ENCODE measurements around the gene ZNF341. TPM values are rescaled to one million over a fixed set of nuclear protein-coding genes. Genes with fewer than 3 reads are reported as not detected.

ZNF341 gene
- total and polyA plus RNA-seq, 9 of the 15 experiments (the other 6 are each of a cell fraction or from before 2014, with no cell fraction given), result 0.08 to 2.6 (median 1.0) TPM

DNA sequence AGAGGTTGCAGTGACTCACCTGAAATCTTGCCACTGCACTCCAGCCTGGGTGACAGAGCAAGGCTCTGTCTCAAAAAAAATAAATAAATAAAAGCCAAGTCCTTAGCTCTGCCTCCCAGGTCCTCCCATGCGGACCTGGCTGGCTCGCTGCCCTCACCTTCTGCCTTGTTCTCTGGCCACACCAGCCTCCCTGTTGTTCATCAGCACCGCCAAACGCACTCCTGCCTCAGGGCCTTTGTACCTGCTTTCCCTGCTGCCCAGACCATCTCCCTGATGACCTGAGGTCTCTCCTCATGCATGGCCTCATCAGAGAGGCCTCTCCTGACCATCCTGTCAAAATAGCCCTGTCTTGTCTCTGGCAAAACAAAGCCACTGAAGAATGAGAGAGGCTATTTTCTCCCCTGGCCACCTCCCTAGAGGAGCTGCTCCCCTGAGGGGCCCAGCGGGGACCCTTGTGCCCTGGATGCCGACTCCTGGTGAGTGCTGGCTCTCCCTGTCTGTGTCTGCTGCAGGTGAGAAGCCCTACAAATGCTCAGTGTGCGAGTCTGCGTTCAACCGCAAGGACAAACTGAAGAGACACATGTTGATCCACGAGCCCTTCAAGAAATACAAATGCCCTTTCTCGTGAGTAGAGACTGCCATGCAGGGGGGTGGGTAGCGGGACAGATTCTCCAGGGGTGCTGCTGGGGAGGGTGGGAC is 56.7 kb downstream of the ZNF341 start:
- Histone ChIP-seq H3K36me3 (ENCODE audit: control insufficient read depth, insufficient read depth, low read length) (no peaks in the 10 kb centered on the region), H3K9me1 (ENCODE audit: control insufficient read depth, insufficient read depth, low read length) (no peaks in the 10 kb centered on the region), H3K27ac (ENCODE audit: extremely low read depth, low read depth, low read length) (no peak overlapping the region), H3K4me2 (ENCODE audit: insufficient read depth, low read length) (no peak overlapping the region), H3K4me1 (replicated peaks in 1 of 2; ENCODE audit: control insufficient read depth in 2 of 2, insufficient read depth in 2 of 2, low read length in 2 of 2) (peaks cover 4 to 19% of the 10 kb centered on the region in 2 experiments; a peak in 3 of 5 replicates), H3K9ac (ENCODE audit: insufficient read depth in 1 of 2, low read depth in 2 of 2, low read length in 2 of 2) (peak overlapping the region in 1 of 2 experiments; percentile 43; a peak in 1 of 4 replicates), H3K27me3 (ENCODE audit: control insufficient read depth in 2 of 2, insufficient read depth in 2 of 2, low read length in 2 of 2) (no peaks in the 10 kb centered on the region), H3K9me3 (replicated peaks; ENCODE audit: control insufficient read depth, insufficient read depth, low read depth, low read length) (no peaks in the 10 kb centered on the region), H2AFZ (ENCODE audit: low read depth, low read length) (no peak overlapping the region), H3K79me2 (ENCODE audit: control insufficient read depth, insufficient read depth, low read length) (no peaks in the 10 kb centered on the region), H3K4me3 (no peak overlapping the region), H4K20me1 (replicated peaks; ENCODE audit: control insufficient read depth, insufficient read depth, low read length) (no peaks in the 10 kb centered on the region)
- DNase-seq (ENCODE audit: extremely low read depth in 1 of 4, low spot score in 3 of 4) (no peak), ATAC-seq (no peak), FAIRE-seq (no peak)
- in situ Hi-C loops (cut with MboI), result no loop called here
- POLR2A ChIA-PET, result interaction anchor here (0.7 kb wide), 1 partner anchor 10 kb away, joined by 3 read pairs; no protein-coding TSS in a partner anchor
- CTCF ChIA-PET (ENCODE audit: low intra/inter-chr PET ratio), result no interaction called here
- WGBS (ENCODE audit: insufficient coverage, low coverage, missing lambda C conversion rate), result 78% methylated on average over 12 of the region's 12 CpGs
- TF ChIP-seq, protein P1, sequence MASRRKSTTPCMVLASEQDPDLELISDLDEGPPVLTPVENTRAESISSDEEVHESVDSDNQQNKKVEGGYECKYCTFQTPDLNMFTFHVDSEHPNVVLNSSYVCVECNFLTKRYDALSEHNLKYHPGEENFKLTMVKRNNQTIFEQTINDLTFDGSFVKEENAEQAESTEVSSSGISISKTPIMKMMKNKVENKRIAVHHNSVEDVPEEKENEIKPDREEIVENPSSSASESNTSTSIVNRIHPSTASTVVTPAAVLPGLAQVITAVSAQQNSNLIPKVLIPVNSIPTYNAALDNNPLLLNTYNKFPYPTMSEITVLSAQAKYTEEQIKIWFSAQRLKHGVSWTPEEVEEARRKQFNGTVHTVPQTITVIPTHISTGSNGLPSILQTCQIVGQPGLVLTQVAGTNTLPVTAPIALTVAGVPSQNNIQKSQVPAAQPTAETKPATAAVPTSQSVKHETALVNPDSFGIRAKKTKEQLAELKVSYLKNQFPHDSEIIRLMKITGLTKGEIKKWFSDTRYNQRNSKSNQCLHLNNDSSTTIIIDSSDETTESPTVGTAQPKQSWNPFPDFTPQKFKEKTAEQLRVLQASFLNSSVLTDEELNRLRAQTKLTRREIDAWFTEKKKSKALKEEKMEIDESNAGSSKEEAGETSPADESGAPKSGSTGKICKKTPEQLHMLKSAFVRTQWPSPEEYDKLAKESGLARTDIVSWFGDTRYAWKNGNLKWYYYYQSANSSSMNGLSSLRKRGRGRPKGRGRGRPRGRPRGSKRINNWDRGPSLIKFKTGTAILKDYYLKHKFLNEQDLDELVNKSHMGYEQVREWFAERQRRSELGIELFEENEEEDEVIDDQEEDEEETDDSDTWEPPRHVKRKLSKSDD (conservative IDR thresholded peaks at IDR 0.05; ENCODE audit: low read length), result no peak
- TF ChIP-seq, protein P2, sequence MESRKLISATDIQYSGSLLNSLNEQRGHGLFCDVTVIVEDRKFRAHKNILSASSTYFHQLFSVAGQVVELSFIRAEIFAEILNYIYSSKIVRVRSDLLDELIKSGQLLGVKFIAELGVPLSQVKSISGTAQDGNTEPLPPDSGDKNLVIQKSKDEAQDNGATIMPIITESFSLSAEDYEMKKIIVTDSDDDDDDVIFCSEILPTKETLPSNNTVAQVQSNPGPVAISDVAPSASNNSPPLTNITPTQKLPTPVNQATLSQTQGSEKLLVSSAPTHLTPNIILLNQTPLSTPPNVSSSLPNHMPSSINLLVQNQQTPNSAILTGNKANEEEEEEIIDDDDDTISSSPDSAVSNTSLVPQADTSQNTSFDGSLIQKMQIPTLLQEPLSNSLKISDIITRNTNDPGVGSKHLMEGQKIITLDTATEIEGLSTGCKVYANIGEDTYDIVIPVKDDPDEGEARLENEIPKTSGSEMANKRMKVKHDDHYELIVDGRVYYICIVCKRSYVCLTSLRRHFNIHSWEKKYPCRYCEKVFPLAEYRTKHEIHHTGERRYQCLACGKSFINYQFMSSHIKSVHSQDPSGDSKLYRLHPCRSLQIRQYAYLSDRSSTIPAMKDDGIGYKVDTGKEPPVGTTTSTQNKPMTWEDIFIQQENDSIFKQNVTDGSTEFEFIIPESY (CRISPR knock-in tag; IDR thresholded peaks at IDR 0.05), result peak; percentile 56; the same call in 1 of the 2 replicates
- no TSS peak for BruUV-seq (replicated peaks)
- intact Hi-C loops (cut with micrococcal nuclease), result no loop called here

Data from K562 (cell line).